Measurements from ENCODE around the gene MRAP2. TPM values are rescaled to one million over a fixed set of nuclear protein-coding genes. Genes with fewer than 3 reads are reported as not detected.
A peak's percentile ranks its signal among the peaks of the same experiment; 100 is the strongest.

MRAP2 gene
- polyA plus RNA-seq, 1 donor from 2014 or later, result 1.0 TPM

DNA sequence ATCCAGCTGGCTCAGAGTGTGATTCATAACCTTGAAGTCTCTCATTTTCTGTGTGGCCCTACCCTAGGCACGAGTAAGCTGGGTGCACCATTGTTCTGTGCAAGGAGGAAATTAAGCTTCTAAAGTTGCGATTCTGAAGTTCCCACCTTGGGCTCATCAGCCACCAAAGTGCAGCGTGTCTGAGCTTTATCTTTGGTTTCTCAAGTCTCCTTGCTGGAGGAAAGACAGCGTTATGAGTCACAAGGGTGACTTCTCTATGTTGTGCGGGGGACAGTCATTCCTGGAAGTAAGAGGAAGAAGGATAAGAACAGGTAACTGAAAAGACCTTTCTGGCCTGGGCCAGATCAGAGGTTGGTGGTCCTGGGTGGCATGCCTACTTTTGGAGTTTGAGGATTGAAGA, 16.8 kb downstream of the MRAP2 start:
- Histone ChIP-seq H3K27me3 (ENCODE audit: insufficient read depth, low read depth, low read length) (no peaks in the 10 kb centered on the region), H3K9me2 (ENCODE audit: insufficient read depth, low read length) (no peaks in the 10 kb centered on the region), H3K9me3 (ENCODE audit: low read length) (no peaks in the 10 kb centered on the region), H3F3A (ENCODE audit: insufficient read depth, low read length, poor library complexity, severe bottlenecking) (no peaks in the 10 kb centered on the region), H3K4me2 (ENCODE audit: low read length) (no peak overlapping the region), H3K27ac (ENCODE audit: low read length) (no peak overlapping the region), H3K36me3 (ENCODE audit: insufficient read depth, low read length) (no peaks in the 10 kb centered on the region), H3K4me3 (ENCODE audit: low read length) (no peak overlapping the region), H3K9ac (ENCODE audit: low read length) (no peak overlapping the region), H2AFZ (ENCODE audit: low read depth, low read length) (no peak overlapping the region), H4K20me1 (ENCODE audit: insufficient read depth) (no peaks in the 10 kb centered on the region), H3K79me2 (replicated peaks; ENCODE audit: insufficient read depth, low read length) (no peaks in the 10 kb centered on the region)
- TF ChIP-seq EZH2 (IDR thresholded peaks at IDR 0.05; ENCODE audit: borderline replicate concordance, insufficient read depth, low read length, poor library complexity, severe bottlenecking), result no peak
- no peak for TF ChIP-seq RAD21 (conservative IDR thresholded peaks at IDR 0.05)
- TF ChIP-seq, protein P1, sequence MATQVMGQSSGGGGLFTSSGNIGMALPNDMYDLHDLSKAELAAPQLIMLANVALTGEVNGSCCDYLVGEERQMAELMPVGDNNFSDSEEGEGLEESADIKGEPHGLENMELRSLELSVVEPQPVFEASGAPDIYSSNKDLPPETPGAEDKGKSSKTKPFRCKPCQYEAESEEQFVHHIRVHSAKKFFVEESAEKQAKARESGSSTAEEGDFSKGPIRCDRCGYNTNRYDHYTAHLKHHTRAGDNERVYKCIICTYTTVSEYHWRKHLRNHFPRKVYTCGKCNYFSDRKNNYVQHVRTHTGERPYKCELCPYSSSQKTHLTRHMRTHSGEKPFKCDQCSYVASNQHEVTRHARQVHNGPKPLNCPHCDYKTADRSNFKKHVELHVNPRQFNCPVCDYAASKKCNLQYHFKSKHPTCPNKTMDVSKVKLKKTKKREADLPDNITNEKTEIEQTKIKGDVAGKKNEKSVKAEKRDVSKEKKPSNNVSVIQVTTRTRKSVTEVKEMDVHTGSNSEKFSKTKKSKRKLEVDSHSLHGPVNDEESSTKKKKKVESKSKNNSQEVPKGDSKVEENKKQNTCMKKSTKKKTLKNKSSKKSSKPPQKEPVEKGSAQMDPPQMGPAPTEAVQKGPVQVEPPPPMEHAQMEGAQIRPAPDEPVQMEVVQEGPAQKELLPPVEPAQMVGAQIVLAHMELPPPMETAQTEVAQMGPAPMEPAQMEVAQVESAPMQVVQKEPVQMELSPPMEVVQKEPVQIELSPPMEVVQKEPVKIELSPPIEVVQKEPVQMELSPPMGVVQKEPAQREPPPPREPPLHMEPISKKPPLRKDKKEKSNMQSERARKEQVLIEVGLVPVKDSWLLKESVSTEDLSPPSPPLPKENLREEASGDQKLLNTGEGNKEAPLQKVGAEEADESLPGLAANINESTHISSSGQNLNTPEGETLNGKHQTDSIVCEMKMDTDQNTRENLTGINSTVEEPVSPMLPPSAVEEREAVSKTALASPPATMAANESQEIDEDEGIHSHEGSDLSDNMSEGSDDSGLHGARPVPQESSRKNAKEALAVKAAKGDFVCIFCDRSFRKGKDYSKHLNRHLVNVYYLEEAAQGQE (IDR thresholded peaks at IDR 0.05; ENCODE audit: borderline replicate concordance), result no peak
- no peak for TF ChIP-seq TAF1 (IDR thresholded peaks at IDR 0.05; ENCODE audit: low read depth)
- no peak for TF ChIP-seq SMC3 (conservative IDR thresholded peaks at IDR 0.05; ENCODE audit: poor library complexity)
- TF ChIP-seq MXI1 (conservative IDR thresholded peaks at IDR 0.05; ENCODE audit: poor library complexity, severe bottlenecking), result no peak
- no peak for TF ChIP-seq EP300 (conservative IDR thresholded peaks at IDR 0.05; ENCODE audit: poor library complexity, severe bottlenecking)
- no peak for TF ChIP-seq POLR2AphosphoS5 (IDR thresholded peaks at IDR 0.05)

DNA sequence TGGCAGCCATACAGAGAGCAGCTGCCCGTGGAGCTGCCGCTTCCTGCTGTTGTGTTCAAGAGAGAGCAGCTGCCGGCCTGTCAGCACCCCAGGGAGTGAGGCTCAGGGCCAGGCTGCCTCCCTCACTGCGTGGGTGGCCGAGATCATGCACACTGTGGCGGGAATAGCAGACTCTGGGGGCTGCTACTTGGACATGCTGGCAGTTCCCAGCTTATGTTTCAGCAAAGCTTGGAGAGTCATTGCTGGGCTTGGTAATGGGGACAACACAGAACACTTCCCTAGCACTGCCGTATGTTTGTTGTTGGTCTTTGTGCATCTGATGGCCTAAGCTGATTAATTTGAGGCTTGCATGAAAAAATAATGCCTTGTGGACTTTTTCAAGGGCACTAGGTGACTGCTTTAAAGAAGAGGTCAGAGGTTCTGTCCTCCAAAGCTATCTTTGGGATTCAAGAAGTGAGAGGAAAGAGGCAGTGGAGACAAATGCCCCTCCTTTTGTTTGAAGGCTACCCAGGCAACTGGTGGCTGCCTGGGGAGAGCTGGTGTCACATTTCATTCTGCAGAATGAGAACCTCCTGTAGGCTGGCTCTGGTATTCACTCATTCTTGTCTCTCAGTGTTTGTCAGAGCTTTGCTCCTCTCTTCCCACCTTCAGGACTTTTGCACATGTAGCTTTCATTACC, 18.8 kb downstream of the MRAP2 start:
- no peaks in the 10 kb centered on the region for H3K9me2 ChIP-seq (ENCODE audit: insufficient read depth, low read length)
- no peak overlapping the region for H2AFZ ChIP-seq (ENCODE audit: low read depth, low read length)
- H3K9me3 ChIP-seq (ENCODE audit: low read length), result no peaks in the 10 kb centered on the region
- no peaks in the 10 kb centered on the region for H3K79me2 ChIP-seq (replicated peaks; ENCODE audit: insufficient read depth, low read length)
- peak overlapping the region; percentile 14 for H3K9ac ChIP-seq (ENCODE audit: low read length)
- no peaks in the 10 kb centered on the region for H3F3A ChIP-seq (ENCODE audit: insufficient read depth, low read length, poor library complexity, severe bottlenecking)
- no peaks in the 10 kb centered on the region for H4K20me1 ChIP-seq (ENCODE audit: insufficient read depth)
- H3K4me3 ChIP-seq (ENCODE audit: low read length), result peak overlapping the region; percentile 46
- no peaks in the 10 kb centered on the region for H3K36me3 ChIP-seq (ENCODE audit: insufficient read depth, low read length)
- no peak overlapping the region for H3K27ac ChIP-seq (ENCODE audit: low read length)
- no peaks in the 10 kb centered on the region for H3K27me3 ChIP-seq (ENCODE audit: insufficient read depth, low read depth, low read length)
- H3K4me2 ChIP-seq (ENCODE audit: low read length), result no peak overlapping the region
- TF ChIP-seq, protein P2, sequence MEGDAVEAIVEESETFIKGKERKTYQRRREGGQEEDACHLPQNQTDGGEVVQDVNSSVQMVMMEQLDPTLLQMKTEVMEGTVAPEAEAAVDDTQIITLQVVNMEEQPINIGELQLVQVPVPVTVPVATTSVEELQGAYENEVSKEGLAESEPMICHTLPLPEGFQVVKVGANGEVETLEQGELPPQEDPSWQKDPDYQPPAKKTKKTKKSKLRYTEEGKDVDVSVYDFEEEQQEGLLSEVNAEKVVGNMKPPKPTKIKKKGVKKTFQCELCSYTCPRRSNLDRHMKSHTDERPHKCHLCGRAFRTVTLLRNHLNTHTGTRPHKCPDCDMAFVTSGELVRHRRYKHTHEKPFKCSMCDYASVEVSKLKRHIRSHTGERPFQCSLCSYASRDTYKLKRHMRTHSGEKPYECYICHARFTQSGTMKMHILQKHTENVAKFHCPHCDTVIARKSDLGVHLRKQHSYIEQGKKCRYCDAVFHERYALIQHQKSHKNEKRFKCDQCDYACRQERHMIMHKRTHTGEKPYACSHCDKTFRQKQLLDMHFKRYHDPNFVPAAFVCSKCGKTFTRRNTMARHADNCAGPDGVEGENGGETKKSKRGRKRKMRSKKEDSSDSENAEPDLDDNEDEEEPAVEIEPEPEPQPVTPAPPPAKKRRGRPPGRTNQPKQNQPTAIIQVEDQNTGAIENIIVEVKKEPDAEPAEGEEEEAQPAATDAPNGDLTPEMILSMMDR (IDR thresholded peaks at IDR 0.05; ENCODE audit: poor library complexity, severe bottlenecking), result no peak
- TF ChIP-seq EZH2 (IDR thresholded peaks at IDR 0.05; ENCODE audit: borderline replicate concordance, insufficient read depth, low read length, poor library complexity, severe bottlenecking) (no peak), TAF1 (IDR thresholded peaks at IDR 0.05; ENCODE audit: low read depth) (no peak), EP300 (conservative IDR thresholded peaks at IDR 0.05; ENCODE audit: poor library complexity, severe bottlenecking) (no peak), SMC3 (conservative IDR thresholded peaks at IDR 0.05; ENCODE audit: poor library complexity) (no peak), MXI1 (conservative IDR thresholded peaks at IDR 0.05; ENCODE audit: poor library complexity, severe bottlenecking) (no peak), RAD21 (conservative IDR thresholded peaks at IDR 0.05) (no peak), POLR2AphosphoS5 (IDR thresholded peaks at IDR 0.05) (no peak)
- TF ChIP-seq, protein P1 (IDR thresholded peaks at IDR 0.05; ENCODE audit: borderline replicate concordance), result no peak

Measured in neural cell (in vitro differentiated cells).